H1 (cell line): ENCODE measurements around the gene VAV2. TPM values are rescaled to one million over a fixed set of nuclear protein-coding genes. Genes with fewer than 3 reads are reported as not detected.

Experiments
- CTCF ChIA-PET: fragments of 300-600 bp; sonication (Branson Sonifier 250); formaldehyde crosslinking; loops from one replicate; lab custom pipeline; 2021; ENCODE audit not compliant: partially characterized antibody; lab: Charles Lee
- POLR2A ChIA-PET: fragments of 300-600 bp; sonication (Branson Sonifier 250); formaldehyde crosslinking; loops from one replicate; lab custom pipeline; 2021; ENCODE audit warnings: inconsistent platforms; ENCODE audit not compliant: partially characterized antibody; lab: Charles Lee
- DNase-seq, 2 experiments: peaks; one replicate each; pipeline versions ENCODE4 v3.0.0 to v3.0.0-alpha.2; 2010 to 2022; ENCODE audit warnings: low spot score in 2 of 2, low read depth in 1 of 2, mixed read lengths in 1 of 2
- FAIRE-seq: peaks from 2 replicates; lab custom pipeline; 2011; peaks lifted over from hg19 to GRCh38; lab: Jason Lieb, UNC
- H2AFZ ChIP-seq: 2 replicates; pipeline ENCODE4 v1.8.1; 2012; ENCODE audit warnings: low read length, inconsistent platforms
- H2AK5ac ChIP-seq: 2 replicates; pipeline ENCODE4 v1.6.1; 2013; ENCODE audit warnings: low read depth, low read length
- H2BK120ac ChIP-seq: replicated peaks from 2 replicates; pipeline ENCODE3; 2013; ENCODE audit warnings: low read depth, low read length, inconsistent platforms
- H2BK12ac ChIP-seq: 2 replicates; pipeline ENCODE4 v1.6.1; 2013; ENCODE audit warnings: low read depth, low read length
- H2BK15ac ChIP-seq: 2 replicates; pipeline ENCODE4 v1.6.1; 2013; ENCODE audit warnings: low read length
- H2BK20ac ChIP-seq: 2 replicates; pipeline ENCODE4 v1.6.1; 2013; ENCODE audit warnings: low read length
- H2BK5ac ChIP-seq: 2 replicates; pipeline ENCODE4 v1.6.1; 2013; ENCODE audit warnings: low read depth, low read length
- H3K14ac ChIP-seq: 2 replicates; pipeline ENCODE4 v1.6.1; 2013; ENCODE audit warnings: inconsistent platforms; ENCODE audit not compliant: insufficient read length
- H3K18ac ChIP-seq: 2 replicates; pipeline ENCODE4 v1.6.1; 2013; ENCODE audit warnings: low read length; ENCODE audit errors: extremely low read depth
- H3K23ac ChIP-seq: 2 replicates; pipeline ENCODE4 v1.6.1; 2013; ENCODE audit warnings: inconsistent platforms; ENCODE audit not compliant: insufficient read length
- H3K23me2 ChIP-seq: 2 replicates; pipeline ENCODE4 v1.6.1; 2013; ENCODE audit warnings: low read depth, low read length
- H3K27ac ChIP-seq: 2 replicates; pipeline ENCODE4 v1.6.1; 2011; ENCODE audit warnings: low read depth, low read length, inconsistent platforms
- H3K27me3 ChIP-seq, 4 experiments: replicated peaks in 1 of 4; 1 replicate in 1 of 4; 2 replicates in 3 of 4; pipeline versions ENCODE4 v1.6.1 to v1.8.1; 2011 to 2013; ENCODE audit warnings: low read length in 3 of 4, mild to moderate bottlenecking in 3 of 4, inconsistent platforms in 2 of 4, mixed read lengths in 2 of 4, moderate library complexity in 1 of 4; ENCODE audit not compliant: control insufficient read depth in 3 of 4, insufficient read depth in 3 of 4; ENCODE audit errors: extremely low read depth in 1 of 4
- H3K36me3 ChIP-seq, 4 experiments: 2 replicates each; pipeline versions ENCODE4 v1.6.1 to v1.8.1; 2011 to 2013; ENCODE audit warnings: mild to moderate bottlenecking in 4 of 4, low read length in 3 of 4, moderate library complexity in 2 of 4, control low read depth in 1 of 4, inconsistent platforms in 1 of 4; ENCODE audit not compliant: insufficient read depth in 4 of 4, control insufficient read depth in 2 of 4
- H3K4ac ChIP-seq: replicated peaks from 2 replicates; pipeline ENCODE3; 2013; ENCODE audit warnings: low read length, low read depth, mixed read lengths, inconsistent platforms; ENCODE audit not compliant: insufficient read length
- H3K4me1 ChIP-seq, 4 experiments: replicated peaks in 1 of 4; 1 replicate in 1 of 4; 2 replicates in 3 of 4; pipeline versions ENCODE4 v1.6.1 to v1.8.1; 2011 to 2013; ENCODE audit warnings: low read length in 3 of 4, inconsistent platforms in 2 of 4, mixed read lengths in 1 of 4; ENCODE audit not compliant: insufficient read depth in 4 of 4, control insufficient read depth in 3 of 4
- H3K4me2 ChIP-seq, 2 experiments: 2 replicates each; pipeline versions ENCODE4 v1.6.1 to v1.8.1; 2011 to 2013; ENCODE audit warnings: low read depth in 2 of 2, low read length in 2 of 2, control low read depth in 1 of 2, inconsistent platforms in 1 of 2, mild to moderate bottlenecking in 1 of 2; ENCODE audit not compliant: insufficient read depth in 1 of 2
- H3K4me3 ChIP-seq, 4 experiments: fragments of 200-600, 300-600 bp in 1 of 4; sonication (generic), shearing (Covaris generic), sonication (Bioruptor Twin) in 1 of 4; 2 replicates each; pipeline versions ENCODE4 v1.5.1 to v1.8.1; 2011 to 2016; ENCODE audit warnings: low read length in 4 of 4, low read depth in 3 of 4, control low read depth in 2 of 4, inconsistent platforms in 2 of 4, mild to moderate bottlenecking in 2 of 4, mixed read lengths in 1 of 4, moderate library complexity in 1 of 4; ENCODE audit not compliant: insufficient read depth in 2 of 4; ENCODE audit errors: extremely low read depth in 1 of 4
- H3K56ac ChIP-seq: replicated peaks from 2 replicates; pipeline ENCODE3; 2013; ENCODE audit warnings: low read depth, mild to moderate bottlenecking, mixed read lengths, low read length, inconsistent platforms; ENCODE audit not compliant: insufficient read length
- H3K79me1 ChIP-seq: 2 replicates; pipeline ENCODE4 v1.6.1; 2013; ENCODE audit warnings: low read depth, low read length, control low read depth
- H3K79me2 ChIP-seq, 2 experiments: 2 replicates each; pipeline versions ENCODE4 v1.6.1 to v1.8.1; 2012 to 2013; ENCODE audit warnings: low read length in 2 of 2, mild to moderate bottlenecking in 2 of 2, inconsistent platforms in 1 of 2; ENCODE audit not compliant: insufficient read depth in 2 of 2, control insufficient read depth in 1 of 2
- H3K9ac ChIP-seq, 4 experiments: replicated peaks in 1 of 4; 1 replicate in 1 of 4; 2 replicates in 3 of 4; pipeline versions ENCODE4 v1.6.1 to v1.8.1; 2011 to 2013; ENCODE audit warnings: low read depth in 3 of 4, low read length in 3 of 4, control low read depth in 2 of 4, mild to moderate bottlenecking in 2 of 4, moderate library complexity in 2 of 4, inconsistent platforms in 1 of 4; ENCODE audit errors: extremely low read depth in 1 of 4
- H3K9me3 ChIP-seq, 2 experiments: 2 replicates each; pipeline versions ENCODE4 v1.6.1 to v1.8.1; 2012 to 2013; ENCODE audit warnings: mild to moderate bottlenecking in 2 of 2, moderate library complexity in 2 of 2, control low read depth in 1 of 2, inconsistent platforms in 1 of 2, low read depth in 1 of 2, low read length in 1 of 2, mixed read lengths in 1 of 2; ENCODE audit not compliant: insufficient read depth in 2 of 2
- H4K20me1 ChIP-seq, 2 experiments: replicated peaks in 1 of 2; 2 replicates each; pipeline versions ENCODE3 to v1.8.1; 2011 to 2013; ENCODE audit warnings: inconsistent platforms in 2 of 2, low read length in 2 of 2, mild to moderate bottlenecking in 1 of 2; ENCODE audit not compliant: insufficient read depth in 2 of 2, control insufficient read depth in 1 of 2
- H4K5ac ChIP-seq: 2 replicates; pipeline ENCODE4 v1.6.1; 2013; ENCODE audit warnings: low read length, low read depth, mixed read lengths, inconsistent platforms; ENCODE audit not compliant: insufficient read length
- H4K8ac ChIP-seq: 2 replicates; pipeline ENCODE4 v1.8.0; 2013; ENCODE audit warnings: mild to moderate bottlenecking, moderate library complexity, low read length, inconsistent platforms; ENCODE audit not compliant: insufficient read depth; ENCODE audit errors: extremely low read depth
- H4K91ac ChIP-seq: replicated peaks from 2 replicates; pipeline ENCODE3; 2013; ENCODE audit warnings: low read length, mixed read lengths, inconsistent platforms; ENCODE audit not compliant: insufficient read length
- ATF2 ChIP-seq: IDR thresholded peaks from 2 replicates; pipeline ENCODE4 v1.6.1; 2012; ENCODE audit warnings: low read length, inconsistent platforms
- BACH1 ChIP-seq: IDR thresholded peaks from 2 replicates; pipeline ENCODE4 v1.6.1; 2012; ENCODE audit warnings: low read length, improper control_type of control experiment
- FOSL1 ChIP-seq: IDR thresholded peaks from 2 replicates; pipeline ENCODE4 v1.6.1; 2011; ENCODE audit warnings: mild to moderate bottlenecking, low read depth, low read length, moderate library complexity; ENCODE audit not compliant: insufficient read depth
- RFX5 ChIP-seq: IDR thresholded peaks from 2 replicates; pipeline ENCODE4 v1.6.1; 2011; ENCODE audit warnings: low read depth, low read length, improper control_type of control experiment, borderline replicate concordance
- TAF1 ChIP-seq: IDR thresholded peaks from 2 replicates; pipeline ENCODE4 v1.6.1; 2011; ENCODE audit warnings: mild to moderate bottlenecking, low read depth, low read length
- WGBS, 2 experiments: shearing (Covaris generic) in 1 of 2; methylation state at CpG; one replicate each; pipeline versions ENCODE4 v1.1.6 to v1.1.7; 2013 to 2015; ENCODE audit warnings: low lambda C conversion rate in 2 of 2, mixed read lengths in 2 of 2, inconsistent platforms in 1 of 2, low coverage in 1 of 2, missing lambda C conversion rate in 1 of 2; ENCODE audit not compliant: insufficient replicate concordance in 2 of 2, insufficient coverage in 1 of 2, insufficient read length in 1 of 2; ENCODE audit errors: extremely low coverage in 1 of 2, missing lambda C conversion rate in 1 of 2; 5-methylcytosine and 5-hydroxymethylcytosine counted together
- polyA plus RNA-seq, 7 experiments: library from polyadenylated mRNA; depleted of rRNA in 3 of 7; stranded (reverse) in 5 of 7; unstranded in 2 of 7; fragments of >200 nt in 5 of 7; fragments of 200-250 nt in 2 of 7; gene quantifications; 1 replicate in 5 of 7; 2 replicates in 1 of 7; 4 replicates in 1 of 7; pipeline versions ENCODE4 v1.2.1 to v1.2.3, GENCODE V29; 2011 to 2013; ENCODE audit warnings: missing spikeins in 2 of 7, mixed read lengths in 2 of 7
- total RNA-seq: library from RNA; stranded (reverse); fragmentation: NEBNext Ultra II Directional; extraction: Animal tissue kit (Norgen Biotek cat#: 25700); gene quantifications from 2 replicates; pipeline ENCODE4 v1.2.1, GENCODE V29; 2021

Gene VAV2
- total and polyA plus RNA-seq, 2 of the 8 experiments (the other 6 are each of a cell fraction or from before 2014, with no cell fraction given), result 13.6 to 37.6 TPM

GRCh38 chr9:133791069-133791468, 201.1 kb downstream of the VAV2 start:
- ChIA-PET POLR2A (no interaction called here), CTCF (interaction anchor here (0.7 to 1.6 kb wide), 5 partner anchors 9 to 209 kb away, joined by 3 to 4 read pairs (median 3); no protein-coding TSS in a partner anchor)
- Histone ChIP-seq H4K5ac (no peak overlapping the region), H3K36me3 (peaks cover 0 to 6% (median under 1%) of the 10 kb centered on the region in 4 experiments; a peak in 5 of 8 replicates), H3K4me2 (no peak overlapping the region), H3K23ac (no peak overlapping the region), H2BK12ac (no peak overlapping the region), H3K79me2 (no peaks in the 10 kb centered on the region), H3K56ac (no peak overlapping the region), H2AFZ (no peak overlapping the region), H3K14ac (no peak overlapping the region), H3K18ac (no peak overlapping the region), H2AK5ac (no peak overlapping the region), H4K8ac (no peak overlapping the region), H2BK120ac (no peak overlapping the region), H3K4me1 (peaks cover 0 to 11% (median 4%) of the 10 kb centered on the region in 4 experiments; a peak in 6 of 7 replicates), H3K27ac (no peak overlapping the region), H3K9me3 (no peaks in the 10 kb centered on the region), H4K20me1 (peaks cover 4 to 11% of the 10 kb centered on the region in 2 experiments), H3K23me2 (peaks cover 3% of the 10 kb centered on the region; the same call in 1 of the 2 replicates), H3K9ac (no peak overlapping the region), H2BK15ac (no peak overlapping the region), H2BK20ac (no peak overlapping the region), H3K79me1 (no peaks in the 10 kb centered on the region; the same call in 1 of the 2 replicates), H2BK5ac (no peak overlapping the region), H3K4me3 (no peak overlapping the region), H4K91ac (no peak overlapping the region), H3K4ac (no peak overlapping the region), H3K27me3 (no peaks in the 10 kb centered on the region)
- TF ChIP-seq RFX5 (no peak), TAF1 (no peak), FOSL1 (no peak), BACH1 (no peak), ATF2 (no peak)
- 96% methylated on average over 12 of the region's 13 CpGs; no CpG with 5 or more reads in 1 of the 2 experiments for WGBS, 2 experiments
- DNase-seq, result no peak
- no peak for FAIRE-seq
